ENCODE measurements around the gene GJA1.
"Not testable (repeated sequence)": the region's sequence is repeated elsewhere in the genome, so short reads cannot be mapped to it uniquely, and the experiment has no call there.

GJA1 gene

GRCh38 chr6:121437851-121438651, 2.6 kb downstream of the GJA1 start:
- DNase-seq = no peak

- no peak for DNase-seq
Observed at GRCh38 chr6:121438869-121439268, 3.4 kb downstream of the GJA1 start.

GRCh38 chr6:121439475-121439874, 4.0 kb downstream of the GJA1 start:
- no peak for DNase-seq

DNA sequence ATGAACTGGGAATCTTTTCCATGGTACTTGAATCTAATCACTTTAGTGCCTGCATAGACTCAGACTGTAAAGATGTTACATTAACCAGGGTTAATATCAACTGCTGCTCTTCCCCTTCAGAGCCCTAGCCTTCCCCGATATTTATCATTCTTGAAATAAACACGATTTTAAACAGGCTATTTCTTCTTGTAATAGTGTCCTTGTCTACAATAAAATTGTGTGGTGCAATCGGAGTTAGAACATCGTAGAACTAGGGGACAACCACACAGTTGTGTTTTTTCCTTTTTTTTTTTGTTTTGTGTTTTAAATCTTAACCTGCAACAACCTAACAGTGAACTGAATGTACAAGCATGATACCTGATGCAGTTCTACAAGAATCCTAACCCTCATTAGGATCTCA, 4.5 kb downstream of the GJA1 start:
- no peak for DNase-seq

GRCh38 chr6:121441477-121441876, 6.0 kb downstream of the GJA1 start:
- DNase-seq = no peak

GRCh38 chr6:121442576-121442975, 7.1 kb downstream of the GJA1 start:
- no peak for DNase-seq

GRCh38 chr6:121443971-121444541, 8.6 kb downstream of the GJA1 start:
- DNase-seq = no peak

- not testable (repeated sequence) for DNase-seq
Observed at GRCh38 chr6:121446705-121447104, 11.3 kb downstream of the GJA1 start.

DNA sequence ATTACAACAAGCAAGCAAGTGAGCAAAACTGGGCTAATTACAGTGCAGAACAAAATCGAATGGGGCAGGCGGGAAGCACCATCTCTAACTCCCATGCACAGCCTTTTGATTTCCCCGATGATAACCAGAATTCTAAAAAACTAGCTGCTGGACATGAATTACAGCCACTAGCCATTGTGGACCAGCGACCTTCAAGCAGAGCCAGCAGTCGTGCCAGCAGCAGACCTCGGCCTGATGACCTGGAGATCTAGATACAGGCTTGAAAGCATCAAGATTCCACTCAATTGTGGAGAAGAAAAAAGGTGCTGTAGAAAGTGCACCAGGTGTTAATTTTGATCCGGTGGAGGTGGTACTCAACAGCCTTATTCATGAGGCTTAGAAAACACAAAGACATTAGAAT, 12.3 kb downstream of the GJA1 start:
- not testable (repeated sequence) for DNase-seq

DNA sequence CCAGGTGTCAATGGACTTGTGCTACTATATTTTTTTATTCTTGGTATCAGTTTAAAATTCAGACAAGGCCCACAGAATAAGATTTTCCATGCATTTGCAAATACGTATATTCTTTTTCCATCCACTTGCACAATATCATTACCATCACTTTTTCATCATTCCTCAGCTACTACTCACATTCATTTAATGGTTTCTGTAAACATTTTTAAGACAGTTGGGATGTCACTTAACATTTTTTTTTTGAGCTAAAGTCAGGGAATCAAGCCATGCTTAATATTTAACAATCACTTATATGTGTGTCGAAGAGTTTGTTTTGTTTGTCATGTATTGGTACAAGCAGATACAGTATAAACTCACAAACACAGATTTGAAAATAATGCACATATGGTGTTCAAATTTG, 13.1 kb downstream of the GJA1 start:
- DNase-seq = not testable (repeated sequence)

GRCh38 chr6:121449331-121449730, 13.9 kb downstream of the GJA1 start:
- no peak for DNase-seq

DNA sequence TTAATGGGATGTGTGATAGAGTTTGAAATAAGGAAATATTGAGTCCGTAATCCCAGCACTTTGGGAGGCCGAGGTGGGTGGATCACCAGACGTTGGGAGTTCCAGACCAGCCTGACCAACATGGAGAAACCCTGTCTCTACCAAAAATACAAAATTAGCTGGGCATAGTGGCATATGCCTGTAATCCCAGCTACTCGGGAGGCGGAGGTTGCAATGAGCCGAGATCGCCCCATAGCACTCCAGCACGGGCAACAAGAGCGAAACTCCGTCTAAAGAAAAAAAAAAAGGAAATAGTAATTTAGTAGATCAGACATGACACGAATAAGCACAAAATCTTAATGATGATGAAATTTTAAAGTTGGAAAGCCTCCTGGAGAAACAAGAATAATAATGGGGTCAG, 14.8 kb downstream of the GJA1 start:
- no peak for DNase-seq

- DNase-seq = no peak
Observed at GRCh38 chr6:121451250-121451649, 15.8 kb downstream of the GJA1 start.

- DNase-seq = no peak
Observed at GRCh38 chr6:121453191-121453590, 17.7 kb downstream of the GJA1 start.

- DNase-seq = no peak
Observed at GRCh38 chr6:121460170-121460569, 24.7 kb downstream of the GJA1 start.

DNA sequence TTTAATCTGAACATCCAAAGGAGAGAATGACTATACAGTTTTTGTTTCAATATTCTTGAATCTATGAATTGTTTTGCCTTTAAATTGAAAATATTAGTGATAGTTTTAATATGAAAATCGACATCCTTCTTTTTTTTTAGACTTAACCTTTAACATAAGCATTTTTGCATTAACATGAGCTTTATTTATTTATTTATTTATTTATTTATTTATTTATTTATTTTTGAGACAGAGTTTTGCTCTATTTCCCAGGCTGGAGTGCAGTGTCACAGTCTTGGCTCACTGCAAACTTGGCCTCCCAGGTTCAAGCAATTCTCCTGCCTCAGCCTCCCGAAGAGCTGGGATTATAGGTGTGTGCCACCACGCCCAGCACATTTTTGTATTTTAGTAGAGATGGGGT, 27.6 kb downstream of the GJA1 start:
- DNase-seq = no peak

DNA sequence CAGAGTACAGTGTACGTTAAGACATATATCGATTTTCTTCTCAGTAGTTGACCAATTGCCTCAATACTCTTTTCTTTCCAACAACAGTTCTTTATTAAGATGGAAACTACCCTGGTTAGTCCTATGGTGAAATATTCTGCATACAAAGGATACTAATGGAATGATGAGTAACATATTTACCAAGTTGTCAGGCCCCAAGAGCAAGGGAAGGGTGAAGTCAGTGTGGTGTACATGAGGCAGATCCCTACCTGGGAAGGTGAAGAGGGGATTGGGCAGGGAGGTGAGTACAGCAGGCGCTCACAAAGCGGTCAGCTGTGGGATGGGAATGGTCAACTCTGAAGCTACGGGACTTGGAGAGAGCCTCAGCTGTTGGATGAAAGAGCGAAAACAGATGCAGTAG, 29.7 kb downstream of the GJA1 start:
- no peak for DNase-seq

DNA sequence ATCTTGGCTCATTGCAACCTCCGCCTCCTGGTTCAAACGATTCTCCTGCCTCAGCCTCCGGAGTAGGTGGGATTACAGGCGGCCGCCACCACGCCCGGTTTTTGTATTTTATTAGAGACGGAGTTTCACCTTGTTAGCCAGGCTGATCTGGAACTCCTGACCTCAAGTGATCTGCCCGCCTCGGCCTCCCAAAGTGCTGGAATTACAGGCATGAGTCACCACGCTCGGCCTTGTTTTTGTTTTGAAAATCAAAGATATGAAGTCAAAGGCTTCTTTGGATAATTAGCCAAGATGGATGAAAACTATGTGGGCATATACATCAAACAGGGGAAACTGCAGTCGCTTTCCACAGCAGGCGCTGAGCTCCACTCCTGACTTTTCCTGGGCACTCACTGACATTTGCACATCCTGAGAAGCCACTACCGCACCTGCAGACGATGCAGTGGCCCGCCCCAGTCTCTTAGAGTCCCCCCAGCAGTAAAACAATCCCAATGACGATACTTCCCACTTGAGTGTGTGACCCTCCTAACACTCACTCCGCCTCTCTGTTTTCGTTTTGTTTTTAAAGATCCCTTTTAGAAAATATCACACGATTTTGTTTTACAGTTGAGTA, 44.1 kb downstream of the GJA1 start:
- no peak for DNase-seq

GRCh38 chr6:121480099-121480713, 44.8 kb downstream of the GJA1 start:
- DNase-seq = no peak

DNA sequence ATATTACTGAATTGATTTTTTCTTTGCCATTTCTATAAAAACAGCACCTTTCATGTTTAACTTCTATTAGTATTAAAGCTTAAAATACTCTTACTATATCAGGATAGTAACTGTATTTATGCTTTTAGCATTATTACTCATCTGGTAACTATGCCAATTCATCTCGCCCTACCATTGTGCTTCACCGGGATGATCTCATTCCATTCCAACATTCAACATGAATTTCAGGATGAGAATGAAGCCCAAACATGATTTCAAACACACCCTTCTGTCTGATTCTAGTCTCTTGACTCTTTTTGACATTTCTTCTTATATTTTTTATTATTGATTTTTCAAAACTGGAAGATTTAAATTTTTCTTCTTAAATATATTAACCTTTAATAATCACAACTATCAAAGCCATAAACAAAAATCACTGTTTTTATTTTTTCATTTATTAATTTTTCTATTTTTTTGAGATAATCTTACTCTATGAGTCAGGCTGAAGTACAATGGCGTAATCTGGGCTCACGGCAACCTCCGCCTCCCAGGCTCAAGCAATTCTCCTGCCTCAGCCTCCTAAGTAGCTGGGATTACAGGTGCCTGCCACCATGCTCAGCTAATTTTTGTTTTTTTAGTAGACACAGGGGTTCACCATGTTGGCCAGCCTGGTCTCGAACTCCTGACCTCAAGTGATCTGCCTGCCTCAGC, 46.7 kb downstream of the GJA1 start:
- no peak for DNase-seq

DNA sequence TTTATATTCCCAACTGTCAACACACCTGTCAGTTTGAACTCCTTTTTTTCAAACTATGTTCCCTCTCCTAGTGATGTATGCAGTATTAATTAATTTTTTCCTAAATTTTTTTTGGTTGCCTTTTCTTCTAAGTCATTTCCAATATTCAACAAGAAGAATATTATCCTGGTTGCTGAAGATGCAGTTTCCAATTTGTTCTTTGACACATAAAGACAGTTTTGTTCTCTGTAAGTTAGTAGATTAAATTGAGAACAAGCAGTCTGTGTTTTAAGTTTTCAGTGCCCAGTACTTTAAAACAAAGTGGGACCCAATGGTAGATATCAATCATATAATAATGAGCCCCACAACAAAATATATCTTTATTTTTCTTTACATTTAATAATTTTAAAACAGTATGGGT, 47.3 kb downstream of the GJA1 start:
- no peak for DNase-seq

DNA sequence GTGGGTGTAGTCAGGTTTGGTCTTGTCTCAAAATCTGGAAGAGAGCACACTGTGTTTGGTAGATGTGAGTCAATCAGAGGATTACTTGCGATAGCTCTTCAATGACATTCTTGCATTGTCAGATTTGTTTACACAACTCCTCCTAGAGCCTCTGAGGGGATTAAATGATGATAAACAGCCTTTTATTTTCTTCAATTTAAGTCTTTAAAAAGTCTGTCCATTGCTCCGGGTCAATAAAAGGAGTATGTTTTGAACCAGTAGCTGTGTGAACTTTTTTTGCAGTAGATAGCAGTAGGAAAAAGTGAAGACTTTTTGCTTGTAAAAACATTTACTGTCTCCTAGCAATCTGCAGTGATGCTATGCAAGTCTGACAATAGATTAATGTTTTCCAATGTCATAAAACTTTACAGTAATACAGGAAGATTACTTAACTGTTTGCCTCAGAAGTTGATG, 49.9 kb downstream of the GJA1 start:
- no peak for DNase-seq

GRCh38 chr6:121491576-121491975, 56.1 kb downstream of the GJA1 start:
- DNase-seq = no peak
